SU-DHL-6 (cell line): Measurements from ENCODE around the gene OSBPL2.

ENCODE experiments used
- H2AFZ ChIP-seq: fragments of 200-600 bp; sonication (generic); 2 replicates; pipeline ENCODE4 v1.6.1; 2014; ENCODE audit warnings: low read depth, mild to moderate bottlenecking, moderate library complexity, mixed read lengths, antibody characterized with exemption, low read length; ENCODE audit not compliant: severe bottlenecking
- H3F3A ChIP-seq: fragments of 200-600 bp; shearing (Covaris generic); 2 replicates; pipeline ENCODE4 v1.6.0; 2016; ENCODE audit warnings: antibody characterized with exemption, mild to moderate bottlenecking; ENCODE audit not compliant: insufficient read depth
- H3K27ac ChIP-seq: fragments of 200-600 bp; sonication (generic); 2 replicates; pipeline ENCODE4 v1.5.1; 2016; ENCODE audit warnings: low read depth, mild to moderate bottlenecking, low read length, moderate library complexity, mixed read lengths
- H3K27me3 ChIP-seq: fragments of 200-600 bp; sonication (generic), shearing (Covaris generic); 2 replicates; pipeline ENCODE4 v1.6.0; 2014; ENCODE audit warnings: mild to moderate bottlenecking, low read length
- H3K36me3 ChIP-seq: fragments of 200-600 bp; sonication (generic); 2 replicates; pipeline ENCODE4 v1.6.1; 2014; ENCODE audit warnings: mild to moderate bottlenecking, low read length, mixed read lengths
- H3K4me2 ChIP-seq: fragments of 300-600, 200-600 bp; shearing (Covaris generic), sonication (generic); 2 replicates; pipeline ENCODE4 v1.6.0; 2014; ENCODE audit warnings: low read length, low read depth, mild to moderate bottlenecking; ENCODE audit not compliant: poor library complexity, severe bottlenecking
- H3K4me3 ChIP-seq: fragments of 200-600 bp; sonication (generic); 2 replicates; pipeline ENCODE4 v1.5.1; 2014; ENCODE audit warnings: antibody characterized with exemption, low read length, mild to moderate bottlenecking, mixed read lengths; ENCODE audit not compliant: insufficient read depth, poor library complexity, severe bottlenecking
- H3K79me2 ChIP-seq: fragments of 200-600 bp; sonication (generic); 2 replicates; pipeline ENCODE4 v1.6.1; 2014; ENCODE audit warnings: mild to moderate bottlenecking, low read length, moderate library complexity; ENCODE audit not compliant: insufficient read depth
- H3K9ac ChIP-seq: fragments of 200-600 bp; sonication (generic); 2 replicates; pipeline ENCODE4 v1.7.0; 2014; ENCODE audit warnings: mild to moderate bottlenecking, low read length
- H3K9me2 ChIP-seq: fragments of 200-600 bp; sonication (generic); replicated peaks from 2 replicates; pipeline ENCODE4 v1.6.1; 2014; ENCODE audit warnings: low read length; ENCODE audit not compliant: insufficient read depth
- H3K9me3 ChIP-seq: fragments of 200-600 bp; sonication (generic); 2 replicates; pipeline ENCODE4 v1.6.1; 2014; ENCODE audit warnings: low read length, mixed read lengths; ENCODE audit not compliant: insufficient read depth
- H4K20me1 ChIP-seq: fragments of 200-600 bp; sonication (generic); 2 replicates; pipeline ENCODE4 v1.6.1; 2014; ENCODE audit warnings: low read depth, mild to moderate bottlenecking, antibody characterized with exemption, low read length, moderate library complexity, mixed read lengths
- CTCF ChIP-seq: fragments of 200-600 bp; sonication (generic); IDR thresholded peaks from one replicate; pipeline ENCODE4 v1.5.1; 2017; ENCODE audit warnings: antibody characterized with exemption, mild to moderate bottlenecking, low read length, moderate library complexity; ENCODE audit not compliant: insufficient read depth, poor library complexity, severe bottlenecking
- EZH2phosphoT487 ChIP-seq: fragments of 200-600 bp; sonication (generic), shearing (Covaris generic); conservative IDR thresholded peaks from 2 replicates; pipeline ENCODE4 v1.6.1; 2018; ENCODE audit warnings: mild to moderate bottlenecking, antibody characterized with exemption, low read length, moderate library complexity, mixed read lengths

Gene OSBPL2

DNA sequence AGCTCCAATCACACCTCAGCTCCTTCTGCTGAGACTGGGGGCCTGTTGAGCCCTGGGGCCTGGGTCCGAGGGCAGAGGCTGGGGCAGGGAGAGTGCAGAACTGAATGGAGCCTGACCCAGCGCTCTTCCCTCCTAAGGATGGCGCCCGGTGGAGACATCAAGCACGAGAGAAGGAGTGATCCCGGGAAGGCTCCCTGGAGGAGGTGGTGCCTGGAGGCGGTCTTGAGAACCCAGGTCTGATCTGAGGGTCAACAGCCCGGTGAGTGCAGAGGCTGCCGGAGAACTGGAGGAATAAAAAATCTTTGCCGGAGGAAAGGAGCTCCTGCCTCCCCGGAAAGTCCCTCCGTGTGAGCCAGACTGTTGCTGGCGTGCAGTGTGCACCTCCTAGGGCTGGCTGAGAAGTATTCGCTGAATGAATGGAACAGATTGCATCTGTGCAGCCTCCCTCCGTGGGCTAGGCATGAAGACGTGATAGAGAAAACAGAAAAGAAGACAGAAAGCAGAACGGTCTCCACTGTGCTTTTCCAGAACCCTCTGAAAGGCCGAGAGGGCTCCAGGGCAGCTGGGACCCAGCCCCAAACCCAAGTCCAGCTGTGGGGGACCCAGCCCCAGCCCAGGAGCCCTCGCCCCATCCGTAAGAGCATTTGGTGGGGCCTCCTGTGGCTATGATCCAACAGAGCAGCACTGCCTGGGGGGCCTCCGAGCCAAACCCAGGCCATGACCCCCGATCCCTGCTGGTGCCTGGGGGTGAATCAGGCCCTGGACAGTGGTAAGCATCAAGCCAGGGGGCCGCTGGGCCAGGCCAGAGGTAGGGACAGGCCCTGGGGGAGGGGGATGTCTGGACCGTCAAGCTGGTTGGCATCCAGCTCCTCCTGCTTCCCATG is 11.4 kb upstream of the OSBPL2 start:
- Histone ChIP-seq H3K9me3 (no peaks in the 10 kb centered on the region), H2AFZ (no peak overlapping the region), H3K4me2 (no peak overlapping the region), H3K27ac (no peak overlapping the region), H3F3A (no peaks in the 10 kb centered on the region), H3K4me3 (no peak overlapping the region), H3K27me3 (no peaks in the 10 kb centered on the region), H3K36me3 (no peaks in the 10 kb centered on the region), H3K79me2 (no peaks in the 10 kb centered on the region), H3K9me2 (no peaks in the 10 kb centered on the region), H4K20me1 (no peaks in the 10 kb centered on the region), H3K9ac (no peak overlapping the region)
- TF ChIP-seq EZH2phosphoT487: no peak

DNA sequence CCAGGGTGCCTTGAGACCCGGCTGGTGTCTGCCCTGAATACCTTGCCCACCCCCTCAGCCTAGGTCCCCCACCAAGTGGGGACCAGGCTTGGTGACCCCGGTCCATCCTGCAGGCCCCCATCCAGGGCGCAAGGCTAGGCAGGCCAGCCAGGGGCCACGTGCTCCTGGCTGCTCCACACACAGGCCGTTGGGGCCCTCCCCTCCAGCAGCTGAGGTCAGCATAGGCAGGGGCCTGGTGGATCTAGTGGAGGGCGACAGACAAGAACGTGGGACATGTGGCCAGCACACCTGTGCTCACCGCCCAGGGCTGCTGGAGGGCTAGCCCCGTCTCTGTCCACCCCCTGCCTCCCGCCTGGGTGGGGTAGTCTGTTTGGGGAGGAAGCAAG is 10.7 kb upstream of the OSBPL2 start:
- H2AFZ ChIP-seq: no peak overlapping the region
- no peak overlapping the region for H3K4me3 ChIP-seq
- no peak overlapping the region for H3K9ac ChIP-seq
- H3K4me2 ChIP-seq: no peak overlapping the region
- H3K36me3 ChIP-seq: no peaks in the 10 kb centered on the region
- no peaks in the 10 kb centered on the region for H4K20me1 ChIP-seq
- H3K27ac ChIP-seq: no peak overlapping the region
- no peaks in the 10 kb centered on the region for H3K79me2 ChIP-seq
- no peaks in the 10 kb centered on the region for H3F3A ChIP-seq
- H3K9me2 ChIP-seq: no peaks in the 10 kb centered on the region
- H3K27me3 ChIP-seq: no peaks in the 10 kb centered on the region
- no peaks in the 10 kb centered on the region for H3K9me3 ChIP-seq
- no peak for TF ChIP-seq CTCF
- TF ChIP-seq EZH2phosphoT487: no peak

DNA sequence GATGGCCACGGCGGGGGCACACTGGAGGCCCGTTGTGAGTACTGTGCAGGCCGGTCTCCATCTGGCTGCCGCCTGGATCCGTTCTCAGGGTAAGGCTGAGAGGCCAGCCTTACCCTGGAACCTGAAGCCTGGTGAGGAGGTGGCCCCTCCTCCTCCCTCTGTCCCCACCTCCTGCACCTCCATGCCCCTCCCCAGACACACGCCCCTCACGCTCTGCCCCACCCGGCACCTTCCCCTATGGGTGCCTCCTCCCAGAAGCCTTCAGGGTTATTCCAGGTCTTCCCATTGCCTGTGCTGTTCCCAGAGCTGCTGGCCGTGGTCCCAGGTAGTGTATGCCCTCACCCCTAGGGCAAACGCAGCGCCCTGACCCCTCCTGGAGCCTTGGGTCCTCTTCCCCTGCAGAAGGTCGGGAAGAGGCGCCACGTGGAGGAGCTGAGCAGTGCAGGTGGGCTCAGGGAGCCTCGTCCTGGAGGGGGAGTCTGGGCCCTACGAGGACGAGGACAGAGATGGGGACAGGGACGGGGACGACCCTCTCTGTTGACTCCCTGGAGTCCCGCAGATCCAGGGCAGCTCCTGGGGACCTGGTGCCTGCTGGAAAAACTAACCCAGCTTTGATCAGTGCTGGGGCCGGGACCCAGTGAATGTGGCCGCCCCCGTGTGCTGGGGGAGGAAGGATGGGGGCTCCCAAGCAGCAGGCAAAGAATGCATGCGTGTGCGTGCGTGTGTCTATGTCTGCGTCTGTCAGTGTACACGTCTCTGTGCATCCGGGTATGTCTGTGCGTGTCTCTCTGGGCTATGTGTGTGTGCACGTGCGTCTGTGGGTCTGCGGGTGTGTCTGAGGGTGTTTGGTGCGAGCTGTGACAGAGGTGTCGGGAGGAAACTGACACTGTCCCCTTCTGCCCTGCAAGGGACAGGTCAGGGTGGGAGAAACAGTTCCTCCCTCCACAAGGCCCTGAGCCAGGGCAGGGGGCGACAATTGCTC is 10.1 kb upstream of the OSBPL2 start:
- H3K79me2 ChIP-seq: no peaks in the 10 kb centered on the region
- H3K4me3 ChIP-seq: no peak overlapping the region
- TF ChIP-seq CTCF: no peak
- no peak for TF ChIP-seq EZH2phosphoT487
- no peak overlapping the region for H3K9ac ChIP-seq
- no peaks in the 10 kb centered on the region for H3K9me3 ChIP-seq
- H4K20me1 ChIP-seq: no peaks in the 10 kb centered on the region
- no peaks in the 10 kb centered on the region for H3K9me2 ChIP-seq
- no peaks in the 10 kb centered on the region for H3K36me3 ChIP-seq
- no peak overlapping the region for H2AFZ ChIP-seq
- H3F3A ChIP-seq: no peaks in the 10 kb centered on the region
- no peak overlapping the region for H3K27ac ChIP-seq
- H3K4me2 ChIP-seq: no peak overlapping the region
- H3K27me3 ChIP-seq: no peaks in the 10 kb centered on the region
